B cell (primary cell): ENCODE results near the gene DNAJA3. TPM values are rescaled to one million over a fixed set of nuclear protein-coding genes. Genes with fewer than 3 reads are reported as not detected.

Experiments
- ATAC-seq: fragments of 200-7000 bp; cut with Tn5 transposase; one replicate; pipeline ENCODE4 v1.10.0; 2021; ENCODE audit warnings: low read depth, mild to moderate bottlenecking, moderate number of reproducible peaks, moderate library complexity
- CTCF ChIA-PET: fragments of 350-600 bp; sonication (Branson Sonifier 250); formaldehyde crosslinking; loops from one replicate; lab custom pipeline; 2021; ENCODE audit warnings: antibody characterized with exemption, inconsistent platforms; lab: Charles Lee
- POLR2A ChIA-PET: fragments of 350-600 bp; sonication (Branson Sonifier 250); formaldehyde crosslinking; loops from one replicate; lab custom pipeline; 2021; ENCODE audit warnings: antibody characterized with exemption; lab: Charles Lee
- DNase-seq: peaks from one replicate; pipeline ENCODE4 v3.0.0; 2013
- H2AFZ ChIP-seq: 2 replicates; pipeline ENCODE4 v1.6.1; 2012; ENCODE audit warnings: mild to moderate bottlenecking, low read depth, low read length; ENCODE audit not compliant: insufficient read depth, poor library complexity, severe bottlenecking
- H3K27ac ChIP-seq, 2 donors: 1 replicate in 1 of 2; 2 replicates in 1 of 2; pipeline ENCODE4 v1.5.1; 2012 to 2013; ENCODE audit warnings: low read length in 2 of 2, mild to moderate bottlenecking in 2 of 2, moderate library complexity in 1 of 2
- H3K27me3 ChIP-seq, 4 experiments: fragments of 200-600 bp in 1 of 4; sonication (generic) in 1 of 4; replicated peaks in 1 of 4; 1 replicate in 2 of 4; 2 replicates in 2 of 4; pipeline versions ENCODE4 v1.6.1 to v1.7.0; 2013 to 2016; ENCODE audit warnings: low read length in 3 of 4, mild to moderate bottlenecking in 2 of 4, mixed read lengths in 1 of 4, moderate library complexity in 1 of 4; ENCODE audit not compliant: insufficient read depth in 4 of 4, control insufficient read depth in 3 of 4; ENCODE audit errors: control extremely low read depth in 1 of 4
- H3K36me3 ChIP-seq, 2 experiments: replicated peaks in 1 of 2; 1 replicate in 1 of 2; 2 replicates in 1 of 2; pipeline versions ENCODE4 v1.6.1 to v1.7.1; 2013; ENCODE audit warnings: low read length in 1 of 2; ENCODE audit not compliant: insufficient read depth in 2 of 2, control insufficient read depth in 1 of 2; ENCODE audit errors: control extremely low read depth in 1 of 2, extremely low read depth in 1 of 2
- H3K4me1 ChIP-seq, 2 donors: fragments of 200-600 bp in 1 of 2; sonication (generic) in 1 of 2; 1 replicate in 1 of 2; 2 replicates in 1 of 2; pipeline versions ENCODE4 v1.5.1 to v1.6.1; 2013 to 2017; ENCODE audit warnings: low read length in 2 of 2; ENCODE audit not compliant: control insufficient read depth in 2 of 2, insufficient read depth in 2 of 2
- H3K4me2 ChIP-seq: replicated peaks from 2 replicates; pipeline ENCODE3; 2012; ENCODE audit warnings: mild to moderate bottlenecking, low read depth, low read length; ENCODE audit not compliant: poor library complexity, severe bottlenecking
- H3K4me3 ChIP-seq, 5 experiments: fragments of 200-600 bp in 1 of 5; sonication (generic) in 1 of 5; 1 replicate in 3 of 5; 2 replicates in 2 of 5; pipeline versions ENCODE4 v1.5.1 to v1.7.0; 2011 to 2016; ENCODE audit warnings: low read length in 4 of 5, mild to moderate bottlenecking in 4 of 5, low read depth in 2 of 5, control low read depth in 1 of 5, moderate library complexity in 1 of 5; ENCODE audit not compliant: insufficient read depth in 1 of 5; ENCODE audit errors: control extremely low read depth in 1 of 5, extremely low read depth in 1 of 5
- H3K79me2 ChIP-seq: fragments of 200-600 bp; sonication (generic); one replicate; pipeline ENCODE4 v1.6.0; 2016; ENCODE audit warnings: low read length; ENCODE audit not compliant: control insufficient read depth, insufficient read depth
- H3K9ac ChIP-seq: fragments of 200-600 bp; sonication (generic); 2 replicates; pipeline ENCODE4 v1.6.1; 2017; ENCODE audit warnings: mild to moderate bottlenecking, low read length, moderate library complexity
- H3K9me3 ChIP-seq, 3 donors: one replicate each; pipeline versions ENCODE4 v1.6.1 to v1.7.1; 2013; ENCODE audit warnings: low read length in 2 of 3; ENCODE audit not compliant: control insufficient read depth in 2 of 3, insufficient read depth in 1 of 3; ENCODE audit errors: control extremely low read depth in 1 of 3
- H4K20me1 ChIP-seq: 2 replicates; pipeline ENCODE4 v1.6.0; 2012; ENCODE audit warnings: mild to moderate bottlenecking, low read length; ENCODE audit not compliant: insufficient read depth, control insufficient read depth, poor library complexity, severe bottlenecking
- H3K27ac Mint-ChIP-seq: one replicate; pipeline ENCODE4 v1.8.0; 2021; ENCODE audit warnings: mixed read lengths
- H3K27me3 Mint-ChIP-seq: one replicate; pipeline ENCODE4 v1.8.0; 2021; ENCODE audit warnings: mixed read lengths
- H3K4me1 Mint-ChIP-seq: one replicate; pipeline ENCODE4 v1.8.0; 2021; ENCODE audit warnings: mixed read lengths
- H3K4me3 Mint-ChIP-seq: one replicate; pipeline ENCODE4 v1.8.0; 2021; ENCODE audit warnings: mixed read lengths
- H3K9me3 Mint-ChIP-seq: one replicate; pipeline ENCODE4 v1.8.0; 2022; ENCODE audit warnings: mixed read lengths; ENCODE audit not compliant: insufficient read depth
- EZH2 ChIP-seq: IDR thresholded peaks from 2 replicates; pipeline ENCODE4 v1.6.1; 2012; ENCODE audit warnings: borderline replicate concordance, low read depth, mild to moderate bottlenecking, moderate library complexity, low read length; ENCODE audit not compliant: insufficient read depth, poor library complexity, severe bottlenecking
- WGBS: methylation state at CpG from one replicate; pipeline ENCODE4 v1.1.5; 2013; ENCODE audit warnings: missing lambda C conversion rate; ENCODE audit not compliant: insufficient coverage; 5-methylcytosine and 5-hydroxymethylcytosine counted together
- intact Hi-C: fragments of 100-400 bp; cut with micrococcal nuclease; formaldehyde crosslinking; loops from one replicate; pipeline ENCODE4 v1.10.0; 2022
- polyA plus RNA-seq: library from polyadenylated mRNA; depleted of rRNA; stranded (reverse); fragments of >200 nt; gene quantifications from 2 replicates; pipeline ENCODE4 v1.2.3, GENCODE V29; 2012
- total RNA-seq, 2 donors: library from RNA; stranded (reverse); fragments of 120-200 nt in 1 of 2; gene quantifications; 1 replicate in 1 of 2; 2 replicates in 1 of 2; pipeline versions ENCODE4 v1.2.3 to v1.2.4, GENCODE V29; 2013 to 2022
- TF ChIP-seq, protein P1 (sequence below): fragments of 200-600 bp; IDR thresholded peaks from one replicate; pipeline ENCODE4 v1.8.0; 2022; ENCODE audit warnings: antibody characterized with exemption, mild to moderate bottlenecking

DNAJA3 gene
- total and polyA plus RNA-seq, 2 donors (not counting 1 experiment from before 2014, with no cell fraction given): 59.3 to 67.7 TPM

GRCh38 chr16:4487955-4488498 is 62.4 kb downstream of the DNAJA3 start:
- Histone ChIP-seq H3K27ac (peak overlapping the region in 1 of 2 donors; percentile 36), H3K79me2 (peaks cover 95% of the 10 kb centered on the region), H4K20me1 (peaks cover 11% of the 10 kb centered on the region), H2AFZ (no peak overlapping the region), H3K9ac (no peak overlapping the region), H3K9me3 (no peaks in the 10 kb centered on the region), H3K4me2 (no peak overlapping the region), H3K4me1 (peaks cover 6 to 7% of the 10 kb centered on the region in 2 donors), H3K36me3 (peaks cover 0 to 56% of the 10 kb centered on the region in 2 experiments), H3K4me3 (no peak overlapping the region), H3K27me3 (no peaks in the 10 kb centered on the region)
- no peak for ATAC-seq
- Mint-ChIP-seq H3K27ac (no peak overlapping the region), H3K4me3 (no peak overlapping the region), H3K4me1 (peaks cover 11% of the 10 kb centered on the region), H3K9me3 (no peaks in the 10 kb centered on the region), H3K27me3 (no peaks in the 10 kb centered on the region)
- intact Hi-C loops: no loop called here
- 100% methylated on average over 2 of the region's 5 CpGs for WGBS
- no peak for DNase-seq
- CTCF ChIA-PET: interaction anchor here (0.7 to 0.8 kb wide), 6 partner anchors 10 to 130 kb away, joined by 3 to 4 read pairs (median 4); partner anchors contain the start of gene HMOX2
- TF ChIP-seq EZH2: no peak
- TF ChIP-seq, protein P1, sequence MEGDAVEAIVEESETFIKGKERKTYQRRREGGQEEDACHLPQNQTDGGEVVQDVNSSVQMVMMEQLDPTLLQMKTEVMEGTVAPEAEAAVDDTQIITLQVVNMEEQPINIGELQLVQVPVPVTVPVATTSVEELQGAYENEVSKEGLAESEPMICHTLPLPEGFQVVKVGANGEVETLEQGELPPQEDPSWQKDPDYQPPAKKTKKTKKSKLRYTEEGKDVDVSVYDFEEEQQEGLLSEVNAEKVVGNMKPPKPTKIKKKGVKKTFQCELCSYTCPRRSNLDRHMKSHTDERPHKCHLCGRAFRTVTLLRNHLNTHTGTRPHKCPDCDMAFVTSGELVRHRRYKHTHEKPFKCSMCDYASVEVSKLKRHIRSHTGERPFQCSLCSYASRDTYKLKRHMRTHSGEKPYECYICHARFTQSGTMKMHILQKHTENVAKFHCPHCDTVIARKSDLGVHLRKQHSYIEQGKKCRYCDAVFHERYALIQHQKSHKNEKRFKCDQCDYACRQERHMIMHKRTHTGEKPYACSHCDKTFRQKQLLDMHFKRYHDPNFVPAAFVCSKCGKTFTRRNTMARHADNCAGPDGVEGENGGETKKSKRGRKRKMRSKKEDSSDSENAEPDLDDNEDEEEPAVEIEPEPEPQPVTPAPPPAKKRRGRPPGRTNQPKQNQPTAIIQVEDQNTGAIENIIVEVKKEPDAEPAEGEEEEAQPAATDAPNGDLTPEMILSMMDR: no peak
- POLR2A ChIA-PET: interaction anchor here (0.6 to 0.9 kb wide), 3 partner anchors 11 to 298 kb away, joined by 3 to 7 read pairs (median 7); no protein-coding TSS in a partner anchor

- WGBS: 17% methylated on average over 1 of the region's 1 CpG
- intact Hi-C loops: no loop called here
These were observed 62.9 kb downstream of the DNAJA3 start for GRCh38 chr16:4488499-4488967.

More at GRCh38 chr16:4488499-4488967, 62.9 kb downstream of the DNAJA3 start:
- Mint-ChIP-seq H3K4me1 (peaks cover 11% of the 10 kb centered on the region), H3K4me3 (no peak overlapping the region), H3K9me3 (no peaks in the 10 kb centered on the region), H3K27ac (no peak overlapping the region), H3K27me3 (no peaks in the 10 kb centered on the region)
- ATAC-seq: no peak
- TF ChIP-seq, protein P1: no peak
- no peak for TF ChIP-seq EZH2
- peaks cover 6% of the 10 kb centered on the region for H4K20me1 ChIP-seq
- no peak overlapping the region for H2AFZ ChIP-seq
- H3K9ac ChIP-seq: no peak overlapping the region
- no peaks in the 10 kb centered on the region for H3K27me3 ChIP-seq
- H3K4me1 ChIP-seq: peaks cover 6 to 7% of the 10 kb centered on the region in 2 donors
- ChIA-PET CTCF (interaction anchor here (0.8 to 1.4 kb wide), 2 partner anchors 11 to 12 kb away, joined by 4 read pairs; no protein-coding TSS in a partner anchor), POLR2A (interaction anchor here (0.6 to 0.9 kb wide), 2 partner anchors 12 to 297 kb away, joined by 3 to 7 read pairs; no protein-coding TSS in a partner anchor)
- no peak overlapping the region for H3K4me2 ChIP-seq
- DNase-seq: no peak
- H3K27ac ChIP-seq: peak overlapping the region in 1 of 2 donors; percentile 36
- no peaks in the 10 kb centered on the region for H3K9me3 ChIP-seq
- peaks cover 95% of the 10 kb centered on the region for H3K79me2 ChIP-seq
- H3K36me3 ChIP-seq: peaks cover 0 to 59% of the 10 kb centered on the region in 2 experiments
- H3K4me3 ChIP-seq: no peak overlapping the region
